Smooth muscle cell (in vitro differentiated cells): ENCODE data around the gene VILL. TPM values are rescaled to one million over a fixed set of nuclear protein-coding genes. Genes with fewer than 3 reads are reported as not detected.

Source experiments
- DNase-seq: peaks from one replicate; lab custom pipeline; 2025; ENCODE audit not compliant: unreplicated experiment; lab: John Stamatoyannopoulos, UW
- H2AFZ ChIP-seq: fragments of 200-600 bp; sonication (generic); 2 replicates; pipeline ENCODE4 v1.6.0; 2016; ENCODE audit warnings: antibody characterized with exemption, low read depth, mild to moderate bottlenecking
- H3F3A ChIP-seq: fragments of 200-600 bp; sonication (generic); 2 replicates; pipeline ENCODE4 v1.6.0; 2017; ENCODE audit warnings: antibody characterized with exemption, low read depth
- H3K27ac ChIP-seq: fragments of 200-600 bp; sonication (generic); 2 replicates; pipeline ENCODE4 v1.5.1; 2016; ENCODE audit warnings: low read depth, mild to moderate bottlenecking
- H3K27me3 ChIP-seq: fragments of 200-600 bp; sonication (generic); 2 replicates; pipeline ENCODE4 v1.6.1; 2016; ENCODE audit warnings: low read depth, mild to moderate bottlenecking
- H3K36me3 ChIP-seq: fragments of 200-600 bp; sonication (generic); 2 replicates; pipeline ENCODE4 v1.5.1; 2016; ENCODE audit warnings: low read depth
- H3K4me1 ChIP-seq: fragments of 200-600 bp; sonication (generic); 2 replicates; pipeline ENCODE4 v1.5.1; 2016; ENCODE audit warnings: low read depth
- H3K4me2 ChIP-seq: fragments of 200-600 bp; sonication (generic); 2 replicates; pipeline ENCODE4 v1.6.0; 2016; ENCODE audit warnings: mild to moderate bottlenecking
- H3K4me3 ChIP-seq: fragments of 200-600 bp; sonication (generic); 2 replicates; pipeline ENCODE4 v1.5.1; 2016; ENCODE audit warnings: mild to moderate bottlenecking
- H3K79me2 ChIP-seq: fragments of 200-600 bp; sonication (generic); 2 replicates; pipeline ENCODE4 v1.6.0; 2016; ENCODE audit warnings: low read depth, mild to moderate bottlenecking
- H3K9ac ChIP-seq: fragments of 200-600 bp; sonication (generic); 2 replicates; pipeline ENCODE4 v1.6.0; 2016; ENCODE audit warnings: low read depth
- H3K9me3 ChIP-seq: fragments of 200-600 bp; sonication (generic); replicated peaks from 2 replicates; pipeline ENCODE4 v1.5.1; 2016; ENCODE audit warnings: low read depth
- H4K20me1 ChIP-seq: fragments of 200-600 bp; sonication (generic); 2 replicates; pipeline ENCODE4 v1.6.0; 2016; ENCODE audit warnings: low read depth
- CTCF ChIP-seq: fragments of 200-600 bp; sonication (generic); IDR thresholded peaks from 2 replicates; pipeline ENCODE4 v1.5.1; 2017; ENCODE audit warnings: borderline replicate concordance, mild to moderate bottlenecking, antibody characterized with exemption; ENCODE audit not compliant: insufficient read depth, poor library complexity, severe bottlenecking
- WGBS: methylation state at CpG from one replicate; pipeline ENCODE4 v1.1.7; 2016; ENCODE audit warnings: low lambda C conversion rate; 5-methylcytosine and 5-hydroxymethylcytosine counted together
- polyA plus RNA-seq: library from polyadenylated mRNA; unstranded; fragments of >200 nt; fragmentation: Nextera tagmentation; extraction: Ambion mirVana; gene quantifications from 2 replicates; pipeline ENCODE4 v1.2.1, GENCODE V29; 2016
- total RNA-seq: library from RNA; depleted of rRNA; stranded (reverse); fragments of >200 nt; gene quantifications from 2 replicates; pipeline ENCODE4 v1.2.3, GENCODE V29; 2014

The VILL gene
- total and polyA plus RNA-seq, 2 experiments from 2014 or later: 2.3 to 3.4 TPM

- 98% methylated on average over 16 of the region's 16 CpGs for WGBS
- no peak overlapping the region for H3K9ac ChIP-seq
Measured at GRCh38 chr3:38006445-38006995, 15.9 kb downstream of the VILL start.

GRCh38 chr3:38007754-38008090 lies 17.1 kb downstream of the VILL start:
- Histone ChIP-seq H3K4me3 (no peak overlapping the region), H3K36me3 (no peaks in the 10 kb centered on the region), H3K27me3 (no peaks in the 10 kb centered on the region), H2AFZ (no peak overlapping the region), H3K79me2 (no peaks in the 10 kb centered on the region), H3K9me3 (no peaks in the 10 kb centered on the region), H3K9ac (no peak overlapping the region), H3K27ac (no peak overlapping the region), H3K4me1 (no peaks in the 10 kb centered on the region), H3K4me2 (no peak overlapping the region), H4K20me1 (no peaks in the 10 kb centered on the region), H3F3A (peaks cover 3% of the 10 kb centered on the region)
- no peak for TF ChIP-seq CTCF
- no peak for DNase-seq
- 95% methylated on average over 7 of the region's 7 CpGs for WGBS

More at GRCh38 chr3:38006445-38006995, 15.9 kb downstream of the VILL start:
- Histone ChIP-seq H2AFZ (no peak overlapping the region), H3K27me3 (no peaks in the 10 kb centered on the region), H3K27ac (no peak overlapping the region), H3K4me1 (no peaks in the 10 kb centered on the region), H3K36me3 (no peaks in the 10 kb centered on the region), H3K4me2 (no peak overlapping the region), H3K4me3 (no peak overlapping the region), H3K79me2 (no peaks in the 10 kb centered on the region), H4K20me1 (no peaks in the 10 kb centered on the region), H3K9me3 (no peaks in the 10 kb centered on the region), H3F3A (peaks cover 3% of the 10 kb centered on the region)
- no peak for DNase-seq
- no peak for TF ChIP-seq CTCF

- TF ChIP-seq CTCF: no peak
- Histone ChIP-seq H3K4me3 (no peak overlapping the region), H3K27ac (no peak overlapping the region), H3K4me2 (no peak overlapping the region), H3K27me3 (no peaks in the 10 kb centered on the region), H3K9ac (no peak overlapping the region), H3K4me1 (no peaks in the 10 kb centered on the region), H3K79me2 (no peaks in the 10 kb centered on the region), H4K20me1 (no peaks in the 10 kb centered on the region), H3F3A (peaks cover 3% of the 10 kb centered on the region), H3K36me3 (no peaks in the 10 kb centered on the region), H3K9me3 (no peaks in the 10 kb centered on the region), H2AFZ (no peak overlapping the region)
- no peak for DNase-seq
- WGBS: 96% methylated on average over 19 of the region's 19 CpGs
Measured at GRCh38 chr3:38008191-38008701, 17.7 kb downstream of the VILL start.

GRCh38 chr3:38008971-38009580 lies 18.5 kb downstream of the VILL start:
- TF ChIP-seq CTCF: no peak
- H3K9me3 ChIP-seq: no peaks in the 10 kb centered on the region
- H3K27me3 ChIP-seq: no peaks in the 10 kb centered on the region
- peaks cover 3% of the 10 kb centered on the region for H3F3A ChIP-seq
- H3K36me3 ChIP-seq: no peaks in the 10 kb centered on the region
- no peak overlapping the region for H3K4me3 ChIP-seq
- no peak overlapping the region for H2AFZ ChIP-seq
- 92% methylated on average over 16 of the region's 16 CpGs for WGBS
- H3K4me2 ChIP-seq: no peak overlapping the region
- DNase-seq: no peak
- no peak overlapping the region for H3K9ac ChIP-seq
- H3K79me2 ChIP-seq: no peaks in the 10 kb centered on the region
- no peaks in the 10 kb centered on the region for H3K4me1 ChIP-seq
- no peak overlapping the region for H3K27ac ChIP-seq
- no peaks in the 10 kb centered on the region for H4K20me1 ChIP-seq
